K562 (cell line): ENCODE data around the gene TEX264. TPM values are rescaled to one million over a fixed set of nuclear protein-coding genes. Genes with fewer than 3 reads are reported as not detected.

Experiments
- ATAC-seq: fragments of 200-7000 bp; cut with Tn5 transposase; 3 replicates; pipeline ENCODE4 v1.9.1; 2020; ENCODE audit warnings: moderate library complexity
- BruUV-seq: library from RNA; stranded (reverse); fragments of 400-500 nt; replicated peaks from 2 replicates; lab custom pipeline; 2021; lab: Mats Ljungman, UMichigan
- CTCF ChIA-PET: fragments of 300-600 bp; formaldehyde crosslinking; extraction: SDS; loops from one replicate; lab custom pipeline; 2021; ENCODE audit warnings: low intra/inter-chr PET ratio; lab: Yijun Ruan, JAX
- POLR2A ChIA-PET: fragments of 300-600, 350-650 bp; sonication (Branson Sonifier 250); formaldehyde crosslinking; extraction: SDS; loops from one replicate; lab custom pipeline; 2021; ENCODE audit warnings: antibody characterized with exemption, inconsistent platforms; lab: Yijun Ruan, JAX
- DNase-seq, 4 experiments: peaks; one replicate each; pipeline versions ENCODE4 v3.0.0 to v3.0.0-alpha.2; 2011 to 2018; ENCODE audit warnings: low spot score in 3 of 4, mixed read lengths in 3 of 4; ENCODE audit errors: extremely low read depth in 1 of 4
- FAIRE-seq: peaks from 2 replicates; lab custom pipeline; 2011; peaks lifted over from hg19 to GRCh38; lab: Jason Lieb, UNC
- H2AFZ ChIP-seq: 2 replicates; pipeline ENCODE4 v1.6.0; 2011; ENCODE audit warnings: low read depth, low read length, control low read depth, inconsistent platforms
- H3K27ac ChIP-seq: fragments of 200-600 bp; 3 replicates; pipeline ENCODE4 v1.8.0; 2011; ENCODE audit warnings: low read depth, mild to moderate bottlenecking, control low read depth, inconsistent platforms, low read length, moderate library complexity, mixed read lengths; ENCODE audit errors: extremely low read depth
- H3K27me3 ChIP-seq, 2 experiments: fragments of 300-600 bp in 1 of 2; 2 replicates in 1 of 2; 3 replicates in 1 of 2; pipeline versions ENCODE4 v1.6.0 to v1.8.0; 2011; ENCODE audit warnings: inconsistent platforms in 2 of 2, low read length in 2 of 2, mild to moderate bottlenecking in 1 of 2, mixed read lengths in 1 of 2, moderate library complexity in 1 of 2; ENCODE audit not compliant: control insufficient read depth in 2 of 2, insufficient read depth in 2 of 2
- H3K36me3 ChIP-seq: fragments of 300-600 bp; 3 replicates; pipeline ENCODE4 v1.8.0; 2011; ENCODE audit warnings: mild to moderate bottlenecking, low read length, inconsistent platforms; ENCODE audit not compliant: control insufficient read depth, insufficient read depth
- H3K4me1 ChIP-seq, 2 experiments: fragments of 200-600 bp in 1 of 2; replicated peaks in 1 of 2; 2 replicates in 1 of 2; 3 replicates in 1 of 2; pipeline versions ENCODE4 v1.5.1 to v1.8.0; 2011; ENCODE audit warnings: inconsistent platforms in 2 of 2, low read length in 2 of 2, mild to moderate bottlenecking in 1 of 2, mixed read lengths in 1 of 2, moderate library complexity in 1 of 2; ENCODE audit not compliant: control insufficient read depth in 2 of 2, insufficient read depth in 2 of 2
- H3K4me2 ChIP-seq: 2 replicates; pipeline ENCODE4 v1.6.1; 2011; ENCODE audit warnings: low read length, control low read depth, inconsistent platforms, mixed read lengths; ENCODE audit not compliant: insufficient read depth
- H3K4me3 ChIP-seq: fragments of 200-600 bp; sonication (generic), shearing (Covaris generic); 2 replicates; pipeline ENCODE4 v1.5.1; 2016; ENCODE audit warnings: control low read depth, inconsistent platforms
- H3K79me2 ChIP-seq: fragments of 200-600 bp; 3 replicates; pipeline ENCODE4 v1.8.0; 2011; ENCODE audit warnings: low read length, inconsistent platforms; ENCODE audit not compliant: control insufficient read depth, insufficient read depth
- H3K9ac ChIP-seq, 2 experiments: 2 replicates each; pipeline versions ENCODE4 v1.6.0 to v1.6.1; 2011; ENCODE audit warnings: low read depth in 2 of 2, low read length in 2 of 2, control low read depth in 1 of 2, inconsistent platforms in 1 of 2, mild to moderate bottlenecking in 1 of 2, mixed read lengths in 1 of 2; ENCODE audit not compliant: insufficient read depth in 1 of 2
- H3K9me1 ChIP-seq: one replicate; pipeline ENCODE4 v1.6.0; 2011; ENCODE audit warnings: inconsistent platforms, mild to moderate bottlenecking, low read length, moderate library complexity; ENCODE audit not compliant: control insufficient read depth, insufficient read depth
- H3K9me3 ChIP-seq: replicated peaks from 2 replicates; pipeline ENCODE4 v1.5.1; 2011; ENCODE audit warnings: low read depth, low read length, inconsistent platforms; ENCODE audit not compliant: control insufficient read depth, insufficient read depth
- H4K20me1 ChIP-seq: replicated peaks from 2 replicates; pipeline ENCODE4 v1.6.1; 2011; ENCODE audit warnings: low read length, inconsistent platforms, mixed read lengths; ENCODE audit not compliant: control insufficient read depth, insufficient read depth
- EP400 ChIP-seq: fragments of 450-650 bp; IDR thresholded peaks from 2 replicates; pipeline ENCODE4 v1.6.1; 2017; ENCODE audit warnings: antibody characterized with exemption, mild to moderate bottlenecking, moderate library complexity
- MAZ ChIP-seq, 2 experiments: fragments of 450-650 bp in 1 of 2; sonication (generic) in 1 of 2; formaldehyde crosslinking; IDR thresholded peaks in 1 of 2; conservative IDR thresholded peaks in 1 of 2; 2 replicates each; pipeline versions ENCODE4 v1.4.0 to v1.5.0; 2020; ENCODE audit warnings: mild to moderate bottlenecking in 1 of 2, missing genetic modification reagents in 1 of 2
- NFIC ChIP-seq: fragments of 450-650 bp; IDR thresholded peaks from 2 replicates; pipeline ENCODE4 v1.6.1; 2017; ENCODE audit warnings: mild to moderate bottlenecking, inconsistent platforms
- PHB ChIP-seq: fragments of 250-450 bp; sonication (Bioruptor Pico); IDR thresholded peaks from 2 replicates; pipeline ENCODE4 v1.5.0; 2021
- SMAD3 ChIP-seq: fragments of 450-650 bp; formaldehyde crosslinking; conservative IDR thresholded peaks from 2 replicates; pipeline ENCODE4 v1.4.0; 2020; ENCODE audit warnings: mild to moderate bottlenecking
- SOX6 ChIP-seq: fragments of 450-650 bp; IDR thresholded peaks from 2 replicates; pipeline ENCODE4 v1.6.1; 2014; ENCODE audit warnings: mild to moderate bottlenecking
- SRF ChIP-seq, 2 experiments: fragments of 250-450, 450-650 bp in 1 of 2; sonication (Bioruptor Pico) in 1 of 2; sonication (generic) in 1 of 2; formaldehyde crosslinking; IDR thresholded peaks; 2 replicates each; pipeline versions ENCODE4 v1.5.0 to v1.5.1; 2020 to 2022; ENCODE audit warnings: mild to moderate bottlenecking in 1 of 2, missing genetic modification reagents in 1 of 2
- TEAD1 ChIP-seq, 2 experiments: fragments of 450-650 bp in 1 of 2; sonication (generic) in 1 of 2; formaldehyde crosslinking; IDR thresholded peaks; 2 replicates each; pipeline versions ENCODE4 v1.4.0 to v1.8.0; 2020 to 2022; ENCODE audit warnings: mild to moderate bottlenecking in 2 of 2, missing genetic modification reagents in 1 of 2
- ZNF75A ChIP-seq: fragments of 450-650 bp; formaldehyde crosslinking; IDR thresholded peaks from 2 replicates; pipeline ENCODE4 v1.4.0; 2020; ENCODE audit warnings: mild to moderate bottlenecking
- WGBS: fragments of 100-300 bp; shearing (Covaris generic); methylation state at CpG from one replicate; pipeline ENCODE4 v1.1.6; 2016; ENCODE audit warnings: low coverage, mixed read lengths; ENCODE audit not compliant: insufficient coverage; ENCODE audit errors: missing lambda C conversion rate; 5-methylcytosine and 5-hydroxymethylcytosine counted together
- in situ Hi-C: fragments of 300-500 bp; cut with MboI; formaldehyde crosslinking; loops from 4 replicates; pipeline ENCODE4 v1.15.0; 2018; ENCODE audit warnings: inconsistent platforms, mixed read lengths
- intact Hi-C: fragments of 100-400 bp; cut with micrococcal nuclease; formaldehyde crosslinking; loops from 2 replicates; pipeline ENCODE4 v1.14.2; 2022
- polyA plus RNA-seq, 8 experiments: library from polyadenylated mRNA; depleted of rRNA in 4 of 8; stranded (reverse) in 5 of 8; unstranded in 3 of 8; fragments of >200 nt; fragmentation: Nextera tagmentation in 2 of 8; fragmentation: Illumina TruSeq in 1 of 8; extraction: Ambion mirVana in 2 of 8; extraction: Trizol in 1 of 8; gene quantifications; 2 replicates each; pipeline versions ENCODE4 v1.2.1 to v1.2.3, GENCODE V29; 2011 to 2014; ENCODE audit warnings: inconsistent platforms in 1 of 8, missing spikeins in 1 of 8
- total RNA-seq, 7 experiments: library from RNA; depleted of rRNA in 6 of 7; stranded (reverse); fragments of >200 nt in 6 of 7; fragmentation: Illumina TruSeq in 2 of 7; extraction: Trizol in 2 of 7; gene quantifications; 2 replicates each; pipeline versions ENCODE4 v1.2.1 to v1.2.3, GENCODE V29; 2011 to 2021; ENCODE audit warnings: low replicate concordance in 1 of 7
- TF ChIP-seq, protein P1 (sequence below): sonication (generic); formaldehyde crosslinking; IDR thresholded peaks from 2 replicates; pipeline ENCODE4 v1.8.0; 2022; ENCODE audit warnings: mild to moderate bottlenecking, low read depth, missing genetic modification reagents
- TF ChIP-seq, protein P2 (sequence below): sonication (generic); formaldehyde crosslinking; IDR thresholded peaks from 2 replicates; pipeline ENCODE4 v1.8.0; 2022; ENCODE audit warnings: mild to moderate bottlenecking, missing genetic modification reagents
- TF ChIP-seq, protein P3 (sequence below): fragments of 250-450 bp; sonication (Bioruptor Pico); IDR thresholded peaks from 2 replicates; pipeline ENCODE4 v1.5.0; 2021

TEX264 gene
- total and polyA plus RNA-seq, 9 of the 15 experiments (the other 6 are each of a cell fraction or from before 2014, with no cell fraction given): 4.1 to 47.0 (median 31.0) TPM

DNA sequence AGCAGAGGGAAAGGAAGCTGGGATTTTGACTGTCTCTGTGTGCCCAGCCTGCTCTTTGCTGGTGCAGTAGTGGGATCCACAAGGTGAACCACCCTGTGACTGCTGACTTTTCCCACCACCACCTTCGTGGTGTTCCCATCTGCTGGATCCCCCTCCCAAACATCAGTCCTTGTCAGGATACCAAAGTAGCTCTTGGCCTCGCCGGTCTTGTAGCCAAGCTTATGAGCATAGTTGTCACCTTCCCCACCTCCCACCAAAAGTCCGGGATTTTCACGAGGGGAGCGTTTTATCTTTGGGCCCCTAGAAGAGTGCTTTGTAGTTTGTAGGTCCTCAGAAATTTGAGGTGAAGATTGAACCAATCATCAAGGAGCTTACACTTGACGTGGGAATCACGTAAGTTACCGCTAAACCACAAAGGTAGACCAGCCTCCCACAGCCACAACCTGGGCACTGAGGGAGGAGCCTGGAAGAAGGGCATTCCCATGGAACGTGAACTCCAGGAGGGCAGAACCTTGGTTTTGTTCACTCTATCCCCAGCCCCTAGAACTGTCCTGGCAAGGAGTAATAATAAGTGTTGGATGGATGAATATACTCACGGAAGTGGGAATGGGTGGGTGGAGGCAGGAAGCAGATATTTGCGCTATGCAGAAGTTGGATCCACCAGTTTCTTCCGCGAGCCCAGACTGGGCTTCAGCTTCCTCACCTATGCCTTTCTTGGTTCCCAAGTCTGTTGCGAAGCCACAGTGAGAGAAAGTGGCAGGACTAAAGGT, 814 bp upstream of the TEX264 start (continued):
- TF ChIP-seq, protein P1, sequence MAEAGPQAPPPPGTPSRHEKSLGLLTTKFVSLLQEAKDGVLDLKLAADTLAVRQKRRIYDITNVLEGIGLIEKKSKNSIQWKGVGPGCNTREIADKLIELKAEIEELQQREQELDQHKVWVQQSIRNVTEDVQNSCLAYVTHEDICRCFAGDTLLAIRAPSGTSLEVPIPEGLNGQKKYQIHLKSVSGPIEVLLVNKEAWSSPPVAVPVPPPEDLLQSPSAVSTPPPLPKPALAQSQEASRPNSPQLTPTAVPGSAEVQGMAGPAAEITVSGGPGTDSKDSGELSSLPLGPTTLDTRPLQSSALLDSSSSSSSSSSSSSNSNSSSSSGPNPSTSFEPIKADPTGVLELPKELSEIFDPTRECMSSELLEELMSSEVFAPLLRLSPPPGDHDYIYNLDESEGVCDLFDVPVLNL: no peak
- TF ChIP-seq, protein P2, sequence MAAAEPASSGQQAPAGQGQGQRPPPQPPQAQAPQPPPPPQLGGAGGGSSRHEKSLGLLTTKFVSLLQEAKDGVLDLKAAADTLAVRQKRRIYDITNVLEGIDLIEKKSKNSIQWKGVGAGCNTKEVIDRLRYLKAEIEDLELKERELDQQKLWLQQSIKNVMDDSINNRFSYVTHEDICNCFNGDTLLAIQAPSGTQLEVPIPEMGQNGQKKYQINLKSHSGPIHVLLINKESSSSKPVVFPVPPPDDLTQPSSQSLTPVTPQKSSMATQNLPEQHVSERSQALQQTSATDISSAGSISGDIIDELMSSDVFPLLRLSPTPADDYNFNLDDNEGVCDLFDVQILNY (CRISPR knock-in tag): no peak

DNA sequence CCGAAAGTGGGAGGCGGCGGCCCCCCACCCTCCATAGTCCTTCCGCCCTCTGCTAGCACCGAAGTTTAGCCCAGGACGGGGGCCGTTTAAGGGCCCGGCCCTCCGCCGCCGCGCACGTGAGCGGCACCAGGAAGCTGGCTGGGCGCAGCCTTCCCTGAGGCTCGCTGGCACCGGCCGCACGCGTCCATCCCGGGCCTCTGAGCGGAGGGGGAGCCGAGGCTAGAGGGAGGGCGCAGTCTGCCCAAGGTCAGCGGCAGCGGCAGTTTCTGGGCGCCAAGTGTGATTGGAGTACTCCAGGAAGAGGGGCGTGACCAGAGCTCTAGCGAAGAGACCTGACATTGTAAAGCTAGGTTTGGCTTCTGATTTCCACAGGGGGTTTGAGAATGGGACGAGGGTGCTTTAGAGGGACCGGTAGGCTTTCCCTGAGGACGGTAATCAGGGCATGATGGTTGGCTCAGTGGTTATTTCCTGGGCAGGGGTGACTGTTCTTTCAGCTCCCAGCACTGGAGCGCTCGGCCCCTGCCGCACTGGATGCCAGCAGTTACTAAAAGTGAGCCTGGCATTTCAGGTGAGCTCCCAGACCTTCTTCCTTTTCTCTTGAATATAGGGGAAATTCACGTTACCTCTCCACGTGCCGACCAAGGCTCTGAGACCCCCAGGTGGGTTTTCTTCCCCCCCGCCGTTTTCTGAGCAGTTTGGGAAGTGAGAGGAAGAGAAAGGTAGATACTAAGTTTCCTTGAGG, 853 bp downstream of the TEX264 start:
- FAIRE-seq (peak; percentile 51), DNase-seq (peak; percentile 44 to 79 (median 68)), ATAC-seq (peak; percentile 84)
- 0 out of 3 replicates have a peak, but pooled peaks cover 7% of the 10 kb centered on the region for H3K36me3 ChIP-seq
- peak overlapping the region; percentile 87 to 98 for H3K9ac ChIP-seq
- ChIA-PET CTCF (interaction anchor here (0.5 kb wide), 1 partner anchor 172 kb away, joined by 5 read pairs; no protein-coding TSS in a partner anchor), POLR2A (interaction anchor here (0.6 to 2.8 kb wide), 4 partner anchors 10 to 1178 kb away, joined by 3 to 19 read pairs (median 3); no protein-coding TSS in a partner anchor)
- BruUV-seq: no TSS peak
- H3K9me1 ChIP-seq: no peaks in the 10 kb centered on the region
- H3K4me3 ChIP-seq: peak overlapping the region; percentile 83
- peak overlapping the region; percentile 88 for H3K27ac ChIP-seq
- no peaks in the 10 kb centered on the region for H4K20me1 ChIP-seq
- intact Hi-C loops (no loop called here), in situ Hi-C loops (no loop called here)
- H3K79me2 ChIP-seq: peaks cover 10% of the 10 kb centered on the region; the same call in 2 of the 3 replicates
- no peaks in the 10 kb centered on the region for H3K9me3 ChIP-seq
- no peaks in the 10 kb centered on the region for H3K27me3 ChIP-seq
- peaks cover 21 to 26% of the 10 kb centered on the region in 2 experiments; a peak in 4 of 5 replicates for H3K4me1 ChIP-seq
- peak overlapping the region; percentile 77 for H2AFZ ChIP-seq
- WGBS: 10% methylated on average over 27 of the region's 40 CpGs
- peak overlapping the region; percentile 83 for H3K4me2 ChIP-seq
- TF ChIP-seq SMAD3 (no peak), SOX6 (no peak), ZNF75A (CRISPR knock-in tag) (no peak), PHB (no peak), EP400 (no peak; the same call in 1 of the 2 replicates), SRF (CRISPR knock-in tag; IDR thresholded peaks at IDR 0.05) (no peak), TEAD1 (CRISPR knock-in tag; IDR thresholded peaks at IDR 0.05) (no peak), NFIC (no peak), MAZ (CRISPR knock-in tag; conservative IDR thresholded peaks at IDR 0.05 in 1 of 2, IDR thresholded peaks at IDR 0.05 in 1 of 2) (peak in 1 of 2 experiments; percentile 64; a peak in 1 of 4 replicates)
- TF ChIP-seq, protein P3, sequence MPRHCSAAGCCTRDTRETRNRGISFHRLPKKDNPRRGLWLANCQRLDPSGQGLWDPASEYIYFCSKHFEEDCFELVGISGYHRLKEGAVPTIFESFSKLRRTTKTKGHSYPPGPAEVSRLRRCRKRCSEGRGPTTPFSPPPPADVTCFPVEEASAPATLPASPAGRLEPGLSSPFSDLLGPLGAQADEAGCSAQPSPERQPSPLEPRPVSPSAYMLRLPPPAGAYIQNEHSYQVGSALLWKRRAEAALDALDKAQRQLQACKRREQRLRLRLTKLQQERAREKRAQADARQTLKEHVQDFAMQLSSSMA (CRISPR knock-in tag): no peak
